ENCODE results near the gene NLE1.

DNA sequence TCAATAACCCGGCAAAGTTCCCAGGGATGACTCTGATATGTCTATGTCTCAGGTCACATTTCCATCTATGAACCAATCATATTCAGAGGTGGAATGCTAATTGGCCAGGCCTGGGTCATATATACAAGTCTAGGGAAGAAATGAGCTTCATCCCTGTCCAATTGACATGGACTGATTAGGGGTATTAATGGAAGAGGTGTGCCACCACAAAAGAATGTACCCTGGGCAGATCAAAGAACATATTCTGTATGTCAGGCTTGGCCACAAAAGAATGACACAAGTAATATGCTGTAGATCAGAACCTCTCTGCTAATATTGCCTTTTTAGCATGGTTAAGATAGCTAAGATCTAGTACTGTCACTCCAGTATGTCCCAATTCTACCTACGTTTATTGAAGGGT, 45.4 kb upstream of the NLE1 start:
- TF ChIP-seq, protein P1, sequence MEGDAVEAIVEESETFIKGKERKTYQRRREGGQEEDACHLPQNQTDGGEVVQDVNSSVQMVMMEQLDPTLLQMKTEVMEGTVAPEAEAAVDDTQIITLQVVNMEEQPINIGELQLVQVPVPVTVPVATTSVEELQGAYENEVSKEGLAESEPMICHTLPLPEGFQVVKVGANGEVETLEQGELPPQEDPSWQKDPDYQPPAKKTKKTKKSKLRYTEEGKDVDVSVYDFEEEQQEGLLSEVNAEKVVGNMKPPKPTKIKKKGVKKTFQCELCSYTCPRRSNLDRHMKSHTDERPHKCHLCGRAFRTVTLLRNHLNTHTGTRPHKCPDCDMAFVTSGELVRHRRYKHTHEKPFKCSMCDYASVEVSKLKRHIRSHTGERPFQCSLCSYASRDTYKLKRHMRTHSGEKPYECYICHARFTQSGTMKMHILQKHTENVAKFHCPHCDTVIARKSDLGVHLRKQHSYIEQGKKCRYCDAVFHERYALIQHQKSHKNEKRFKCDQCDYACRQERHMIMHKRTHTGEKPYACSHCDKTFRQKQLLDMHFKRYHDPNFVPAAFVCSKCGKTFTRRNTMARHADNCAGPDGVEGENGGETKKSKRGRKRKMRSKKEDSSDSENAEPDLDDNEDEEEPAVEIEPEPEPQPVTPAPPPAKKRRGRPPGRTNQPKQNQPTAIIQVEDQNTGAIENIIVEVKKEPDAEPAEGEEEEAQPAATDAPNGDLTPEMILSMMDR (IDR thresholded peaks at IDR 0.05; ENCODE audit: low read depth, low read length, missing input control), result no peak
- no peak for TF ChIP-seq YY1 (IDR thresholded peaks at IDR 0.05)
- no peak for TF ChIP-seq GABPA (IDR thresholded peaks at IDR 0.05 in 1 of 2, conservative IDR thresholded peaks at IDR 0.05 in 1 of 2)

Measured in liver (tissue), 3 donors.